ENCODE results near the gene PRKCH.
A peak's percentile ranks its signal among the peaks of the same experiment; 100 is the strongest.

The PRKCH gene

GRCh38 chr14:61438860-61439765 is 117.7 kb downstream of the PRKCH start (continued):
- peak; percentile 64; the same call in 1 of the 2 replicates for TF ChIP-seq INSM2 (tag by site-specific recombination; IDR thresholded peaks at IDR 0.05)
- TF ChIP-seq ZEB2 (tag by site-specific recombination; IDR thresholded peaks at IDR 0.05): peak; percentile 83
- TF ChIP-seq GLIS1 (tag by site-specific recombination; IDR thresholded peaks at IDR 0.05): peak; percentile 4; the same call in 1 of the 2 replicates
- peak; percentile 40; the same call in 1 of the 2 replicates for TF ChIP-seq IKZF3 (tag by site-specific recombination; IDR thresholded peaks at IDR 0.05)
- no peak for TF ChIP-seq CTCF (tag by site-specific recombination; IDR thresholded peaks at IDR 0.05)
- no peak for TF ChIP-seq GLIS2 (tag by site-specific recombination; IDR thresholded peaks at IDR 0.05)
- TF ChIP-seq PRDM6 (tag by site-specific recombination; IDR thresholded peaks at IDR 0.05): peak; percentile 73
- no peak for TF ChIP-seq ZNF184 (tag by site-specific recombination; IDR thresholded peaks at IDR 0.05)
- peak; percentile 29; the same call in 1 of the 2 replicates for TF ChIP-seq KLF10 (tag by site-specific recombination; IDR thresholded peaks at IDR 0.05)
- peak; percentile 32; the same call in 1 of the 2 replicates for TF ChIP-seq ZNF423 (tag by site-specific recombination; IDR thresholded peaks at IDR 0.05)
- no peak for TF ChIP-seq ZNF19 (tag by site-specific recombination; IDR thresholded peaks at IDR 0.05; ENCODE audit: low read depth)
- no peak for TF ChIP-seq SP3 (tag by site-specific recombination; IDR thresholded peaks at IDR 0.05)
- TF ChIP-seq ZNF843 (tag by site-specific recombination; IDR thresholded peaks at IDR 0.05): no peak
- TF ChIP-seq ZNF366 (tag by site-specific recombination; conservative IDR thresholded peaks at IDR 0.05): peak; percentile 39; the same call in 1 of the 2 replicates
- TF ChIP-seq ZNF529 (tag by site-specific recombination; IDR thresholded peaks at IDR 0.05; ENCODE audit: insufficient replicate concordance): no peak
- peak; percentile 48; the same call in 1 of the 2 replicates for TF ChIP-seq ZBTB21 (tag by site-specific recombination; IDR thresholded peaks at IDR 0.05)
- TF ChIP-seq SCRT2 (tag by site-specific recombination; IDR thresholded peaks at IDR 0.05): no peak
- no peak for TF ChIP-seq ZNF37A (tag by site-specific recombination; IDR thresholded peaks at IDR 0.05)

GRCh38 chr14:61439779-61440418 is 118.5 kb downstream of the PRKCH start:
- H3K36me3 ChIP-seq (ENCODE audit: control insufficient read depth in 2 of 2, insufficient read depth in 1 of 2, low read length in 2 of 2): no peaks in the 10 kb centered on the region
- POLR2A ChIA-PET: no interaction called here
- H3K4me1 ChIP-seq (ENCODE audit: control insufficient read depth, insufficient read depth, low read length): peaks cover 20% of the 10 kb centered on the region
- TF ChIP-seq ZSCAN30 (tag by site-specific recombination; IDR thresholded peaks at IDR 0.05): no peak
- TF ChIP-seq ZBTB6 (tag by site-specific recombination; IDR thresholded peaks at IDR 0.05): no peak
- no peak for TF ChIP-seq ZFP37 (tag by site-specific recombination; IDR thresholded peaks at IDR 0.05)
- no peak for TF ChIP-seq ZNF121 (tag by site-specific recombination; IDR thresholded peaks at IDR 0.05)
- no peak for TF ChIP-seq ZNF670 (tag by site-specific recombination; IDR thresholded peaks at IDR 0.05; ENCODE audit: low read depth)
- no peak for TF ChIP-seq ZNF48 (tag by site-specific recombination; IDR thresholded peaks at IDR 0.05)
- TF ChIP-seq TRIM28 (IDR thresholded peaks at IDR 0.05; ENCODE audit: borderline replicate concordance, low read length): no peak
- TF ChIP-seq ZNF747 (tag by site-specific recombination; IDR thresholded peaks at IDR 0.05): no peak
- TF ChIP-seq KLF7 (tag by site-specific recombination; IDR thresholded peaks at IDR 0.05; ENCODE audit: borderline replicate concordance): no peak
- TF ChIP-seq ZNF792 (tag by site-specific recombination; IDR thresholded peaks at IDR 0.05): no peak
- TF ChIP-seq EGR2 (tag by site-specific recombination; IDR thresholded peaks at IDR 0.05; ENCODE audit: low read depth): no peak
- TF ChIP-seq BCL11B (tag by site-specific recombination; IDR thresholded peaks at IDR 0.05; ENCODE audit: low read depth): no peak
- TF ChIP-seq ZNF274 (IDR thresholded peaks at IDR 0.05; ENCODE audit: low read length): no peak
- no peak for TF ChIP-seq ZNF274 (tag by site-specific recombination; IDR thresholded peaks at IDR 0.05; ENCODE audit: borderline replicate concordance)
- CTCF ChIA-PET: no interaction called here
- no peak overlapping the region for H3K4me3 ChIP-seq (ENCODE audit: low read depth, low read length)
- H3K9me3 ChIP-seq (ENCODE audit: control insufficient read depth, insufficient read depth, low read depth, low read length): no peaks in the 10 kb centered on the region
- H3K27ac ChIP-seq (ENCODE audit: extremely low read depth, low read depth, low read length): no peak overlapping the region
